Measurements from ENCODE around the gene GRIA1.

DNA sequence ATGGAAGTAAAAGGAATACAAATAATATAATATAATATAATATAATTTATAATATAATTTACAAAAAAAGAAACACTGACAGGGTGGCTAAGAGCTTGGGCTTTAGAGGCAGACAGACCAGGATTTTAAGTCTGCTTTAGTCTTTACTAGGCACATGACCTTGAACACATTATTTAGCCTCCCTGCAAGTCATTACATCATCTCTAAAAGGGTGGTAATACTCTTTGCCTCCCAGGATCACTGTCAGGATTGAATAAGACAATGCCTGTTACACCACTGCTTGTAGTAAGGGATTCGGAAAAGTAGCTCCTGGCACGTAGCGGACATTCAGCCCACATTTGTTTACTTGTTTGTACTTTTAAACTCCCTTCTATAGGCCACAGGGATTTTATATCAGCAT lies 199.8 kb downstream of the GRIA1 start:
- TF ChIP-seq, protein P1, sequence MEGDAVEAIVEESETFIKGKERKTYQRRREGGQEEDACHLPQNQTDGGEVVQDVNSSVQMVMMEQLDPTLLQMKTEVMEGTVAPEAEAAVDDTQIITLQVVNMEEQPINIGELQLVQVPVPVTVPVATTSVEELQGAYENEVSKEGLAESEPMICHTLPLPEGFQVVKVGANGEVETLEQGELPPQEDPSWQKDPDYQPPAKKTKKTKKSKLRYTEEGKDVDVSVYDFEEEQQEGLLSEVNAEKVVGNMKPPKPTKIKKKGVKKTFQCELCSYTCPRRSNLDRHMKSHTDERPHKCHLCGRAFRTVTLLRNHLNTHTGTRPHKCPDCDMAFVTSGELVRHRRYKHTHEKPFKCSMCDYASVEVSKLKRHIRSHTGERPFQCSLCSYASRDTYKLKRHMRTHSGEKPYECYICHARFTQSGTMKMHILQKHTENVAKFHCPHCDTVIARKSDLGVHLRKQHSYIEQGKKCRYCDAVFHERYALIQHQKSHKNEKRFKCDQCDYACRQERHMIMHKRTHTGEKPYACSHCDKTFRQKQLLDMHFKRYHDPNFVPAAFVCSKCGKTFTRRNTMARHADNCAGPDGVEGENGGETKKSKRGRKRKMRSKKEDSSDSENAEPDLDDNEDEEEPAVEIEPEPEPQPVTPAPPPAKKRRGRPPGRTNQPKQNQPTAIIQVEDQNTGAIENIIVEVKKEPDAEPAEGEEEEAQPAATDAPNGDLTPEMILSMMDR (IDR thresholded peaks at IDR 0.05) = no peak
- TF ChIP-seq EZH2 (IDR thresholded peaks at IDR 0.05) (no peak), EZH2phosphoT487 (IDR thresholded peaks at IDR 0.05) (no peak)

Measured in neural progenitor cell (in vitro differentiated cells).